DND-41 (cell line): Measurements from ENCODE around the gene FADS6.

Experiments used
- CTCF ChIP-seq: IDR thresholded peaks from 2 replicates; pipeline ENCODE4 v1.5.1; 2012; ENCODE audit warnings: borderline replicate concordance, low read length, moderate library complexity, mild to moderate bottlenecking; ENCODE audit not compliant: poor library complexity, severe bottlenecking; ENCODE audit errors: extremely low read depth
- EZH2 ChIP-seq: IDR thresholded peaks from 3 replicates; pipeline ENCODE4 v1.6.1; 2012; ENCODE audit warnings: borderline replicate concordance, low read depth, mild to moderate bottlenecking, moderate library complexity, low read length, inconsistent platforms; ENCODE audit not compliant: severe bottlenecking

GRCh38 chr17:74941128-74941725, 47.8 kb upstream of the FADS6 start:
- no peak for TF ChIP-seq CTCF
- TF ChIP-seq EZH2 = no peak
